HG03521 (cell line): ENCODE data around the gene NUDT14.

Experiments used
- ATAC-seq: cut with Tn5 transposase; IDR thresholded peaks from one replicate; pipeline ENCODE4 v1.9.1; 2021; ENCODE audit warnings: mild to moderate bottlenecking, moderate library complexity; ENCODE audit not compliant: unreplicated experiment

The NUDT14 gene

DNA sequence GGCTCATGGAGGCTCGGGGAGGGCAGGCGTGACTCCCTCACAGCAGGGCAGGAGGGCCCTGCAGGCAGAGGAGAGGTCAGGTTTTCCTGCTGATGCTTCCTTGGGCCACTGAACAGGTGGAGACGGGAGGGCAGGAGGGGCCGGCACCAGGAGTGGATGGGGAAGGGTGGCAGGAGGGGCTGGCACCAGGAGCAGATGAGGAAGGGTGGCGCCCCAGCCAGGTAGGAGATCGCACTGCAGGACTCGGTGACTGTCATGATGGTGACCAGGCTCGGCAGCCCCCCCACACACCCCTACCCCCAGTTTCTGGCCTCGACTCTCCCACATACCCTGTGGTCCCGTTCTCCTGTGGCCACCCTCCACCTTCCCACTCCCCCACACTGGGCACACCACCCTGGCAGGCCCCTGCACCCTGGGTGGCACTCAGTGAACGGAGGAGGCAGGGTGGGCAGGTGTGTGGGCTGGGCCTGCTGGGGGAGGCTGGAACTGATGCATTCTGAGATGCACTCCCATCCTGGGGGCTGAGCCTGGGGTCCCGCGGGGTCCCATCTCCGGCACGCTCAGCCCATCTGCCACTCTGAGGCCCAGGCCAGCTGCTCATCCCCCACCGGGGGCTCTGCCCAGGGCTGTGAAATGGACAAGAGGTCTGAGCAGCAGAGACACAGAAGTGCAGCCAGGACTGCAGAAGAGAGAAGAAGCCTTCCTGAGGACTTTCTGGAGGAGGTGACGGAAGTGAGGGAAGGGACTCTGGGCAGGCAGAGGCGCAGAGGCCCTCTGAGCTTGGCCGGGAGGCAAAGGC, 2.8 kb downstream of the NUDT14 start:
- ATAC-seq, result no peak

- ATAC-seq, result no peak
Observed at GRCh38 chr14:105177082-105177481, 4.0 kb downstream of the NUDT14 start.

GRCh38 chr14:105176513-105176912, 4.6 kb downstream of the NUDT14 start:
- no peak for ATAC-seq

- no peak for ATAC-seq
Observed at GRCh38 chr14:105173901-105174894, 6.9 kb downstream of the NUDT14 start.

DNA sequence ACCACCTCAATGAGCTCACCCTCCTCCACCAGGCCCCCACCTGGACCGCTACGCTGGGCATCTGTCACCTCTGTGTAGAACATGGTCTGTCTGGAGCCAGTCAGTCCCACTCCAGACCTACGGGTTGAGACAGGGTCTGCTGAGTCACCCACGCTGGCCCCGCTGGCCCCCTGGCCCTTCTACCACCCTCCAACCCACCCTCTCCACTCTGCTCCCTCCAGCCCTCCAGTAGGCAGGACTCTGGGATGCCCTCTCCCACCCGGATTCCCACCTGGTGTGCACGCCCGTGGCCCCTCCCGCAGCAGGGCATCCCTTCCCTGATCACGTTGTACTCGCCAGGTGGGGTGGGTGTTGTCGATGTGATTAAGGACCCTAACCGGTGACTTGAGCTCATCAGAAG, 8.0 kb downstream of the NUDT14 start:
- no peak for ATAC-seq

DNA sequence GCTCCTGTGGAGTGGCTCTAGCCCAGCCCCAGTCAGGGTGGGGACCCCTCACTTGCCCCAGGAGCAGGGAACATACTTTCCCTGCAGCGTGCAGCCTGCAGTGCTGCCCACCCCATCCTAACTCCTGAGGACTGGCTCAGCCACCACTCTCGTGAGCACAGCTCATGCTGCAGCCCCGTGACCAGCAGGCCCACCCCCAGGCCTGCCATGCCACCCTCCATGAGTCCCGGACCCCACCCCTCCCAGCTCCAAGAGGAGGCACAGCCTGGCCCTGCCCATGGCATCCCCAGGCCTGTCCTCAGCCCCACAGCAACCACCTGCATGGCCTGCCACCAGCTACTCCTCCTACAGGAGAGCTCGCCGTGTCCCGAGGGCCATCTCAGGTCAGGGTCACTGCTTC, 8.6 kb downstream of the NUDT14 start:
- ATAC-seq, result no peak

DNA sequence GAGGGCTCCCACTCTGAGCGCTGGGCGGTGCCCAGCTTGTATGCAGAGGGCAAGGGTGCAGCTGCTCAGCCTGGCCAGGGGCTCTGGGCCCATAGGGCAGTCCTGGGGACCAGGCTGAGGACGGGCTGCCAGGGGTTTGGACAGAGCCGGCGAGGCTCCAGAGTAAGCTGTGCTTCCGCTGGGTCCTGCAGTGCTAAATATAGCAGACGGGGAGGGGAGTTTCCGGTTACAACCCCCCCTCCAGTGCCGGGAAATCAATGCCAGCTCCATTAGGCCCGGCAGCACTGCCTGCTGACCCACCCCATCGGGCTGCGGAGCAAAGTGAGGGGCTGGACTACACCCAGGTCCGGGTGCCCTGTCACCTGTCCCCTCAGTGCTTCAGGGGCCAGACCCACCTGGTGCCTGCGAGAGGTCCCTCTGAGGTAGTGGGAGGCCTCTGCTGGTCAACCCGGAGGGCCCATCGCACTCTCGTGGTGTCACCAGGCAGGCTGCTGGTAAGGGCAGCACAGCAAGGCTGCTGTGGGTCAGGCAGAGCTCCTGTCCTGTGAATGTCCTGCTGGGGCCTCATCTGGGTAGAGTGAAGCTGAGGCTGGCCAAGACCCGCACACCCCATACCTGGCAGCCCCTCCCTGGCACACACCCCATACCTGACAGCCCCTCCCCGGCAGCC, 10.0 kb downstream of the NUDT14 start:
- ATAC-seq, result no peak

- no peak for ATAC-seq
Observed at GRCh38 chr14:105169776-105170655, 11.1 kb downstream of the NUDT14 start.

DNA sequence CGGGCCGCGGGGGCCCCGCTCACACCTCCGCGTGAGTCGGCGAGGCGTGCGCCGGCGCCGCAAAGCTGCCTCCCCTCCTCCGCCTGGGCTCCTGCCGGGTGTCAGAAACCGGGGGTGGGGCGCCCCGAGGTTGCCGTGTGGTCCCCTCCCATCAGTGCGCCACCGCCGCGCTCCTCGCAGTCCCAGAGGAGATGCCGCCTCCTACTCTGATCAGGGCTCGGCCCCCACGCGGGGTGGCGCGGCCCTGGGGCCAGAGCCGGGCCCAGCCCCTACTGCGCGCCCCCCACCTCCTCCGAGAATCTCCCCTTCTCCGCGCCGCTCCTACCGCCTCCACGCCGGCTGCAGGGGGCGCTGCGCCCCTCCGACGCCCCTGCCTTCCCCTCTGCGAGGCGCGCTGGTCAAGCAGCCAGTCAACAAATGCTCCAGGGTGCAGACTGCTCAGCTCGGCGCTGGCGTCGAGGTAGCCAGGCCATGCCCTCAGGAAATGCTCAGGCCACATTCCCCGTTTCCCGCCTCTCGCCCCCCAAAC, 12.1 kb downstream of the NUDT14 start:
- no peak for ATAC-seq

DNA sequence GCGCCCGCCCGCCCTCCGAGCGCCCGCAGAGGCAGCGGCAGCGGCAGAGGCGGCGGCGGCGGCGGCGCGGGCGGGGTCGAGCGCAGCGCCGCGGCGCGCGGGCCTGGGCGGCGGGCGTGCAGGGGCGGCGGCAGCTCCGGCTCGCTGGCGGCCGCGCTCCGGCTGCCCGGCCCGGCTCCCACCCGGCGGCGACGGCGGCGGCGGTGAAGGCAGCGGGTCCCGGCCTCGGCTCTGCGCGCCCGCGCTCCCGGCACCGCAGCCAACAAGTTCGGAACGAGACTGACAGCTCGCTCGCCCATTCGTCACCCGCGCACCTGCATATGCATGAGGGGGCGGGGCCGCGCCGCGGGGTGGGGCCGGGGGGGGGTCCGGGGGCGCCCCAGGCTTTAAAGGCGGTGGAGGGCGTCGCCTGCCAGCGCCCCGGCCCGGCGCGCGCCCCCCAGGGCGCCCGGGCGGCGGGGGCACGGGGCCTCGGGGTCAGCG, 12.6 kb downstream of the NUDT14 start, which contains the start of gene JAG2:
TSS of gene JAG2 (minus strand) at position 281 of the 483 bp plus-strand sequence. CDS start 356 bp downstream, outside the sequence.
- ATAC-seq, result no peak

GRCh38 chr14:105168093-105168420, 13.1 kb downstream of the NUDT14 start:
- no peak for ATAC-seq

DNA sequence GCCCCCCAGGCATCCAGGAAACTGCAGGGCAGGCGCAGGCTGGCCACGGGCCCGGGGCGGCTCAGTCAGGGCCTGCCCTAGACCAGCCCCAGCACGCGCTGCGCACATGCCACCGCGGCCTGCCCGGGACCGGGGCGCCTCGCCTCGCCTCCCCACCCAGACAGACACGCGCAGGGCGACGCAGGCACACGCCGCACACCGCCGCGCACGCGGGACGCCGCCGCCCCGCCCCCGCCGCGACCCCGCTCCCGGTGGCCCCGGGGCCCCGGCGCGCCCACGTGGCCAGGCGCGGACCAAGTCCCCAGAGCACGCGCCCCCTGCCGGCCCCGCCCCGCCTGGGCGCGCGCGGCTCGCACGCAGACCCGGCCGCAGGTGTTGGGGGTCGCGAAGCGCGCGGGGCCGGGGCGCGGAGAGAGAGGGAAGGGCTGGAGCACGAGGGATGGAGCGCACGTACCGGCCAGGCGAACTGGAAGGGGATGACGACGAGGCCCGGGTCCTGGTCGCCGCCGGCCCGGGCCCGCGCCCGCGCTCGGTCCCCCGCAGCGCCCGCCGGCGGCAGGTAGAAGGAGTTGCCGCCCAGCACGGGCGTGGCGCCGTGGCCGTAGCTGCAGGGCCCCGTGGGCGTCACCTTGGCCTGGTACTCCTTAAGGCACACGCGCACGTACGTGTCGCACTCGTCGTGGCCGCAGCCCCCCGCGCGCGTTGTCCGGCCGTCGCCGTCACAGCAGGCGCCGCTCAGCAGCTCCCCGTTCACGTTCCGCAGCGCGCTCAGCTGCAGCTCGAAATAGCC, 13.6 kb downstream of the NUDT14 start:
- ATAC-seq, result no peak

DNA sequence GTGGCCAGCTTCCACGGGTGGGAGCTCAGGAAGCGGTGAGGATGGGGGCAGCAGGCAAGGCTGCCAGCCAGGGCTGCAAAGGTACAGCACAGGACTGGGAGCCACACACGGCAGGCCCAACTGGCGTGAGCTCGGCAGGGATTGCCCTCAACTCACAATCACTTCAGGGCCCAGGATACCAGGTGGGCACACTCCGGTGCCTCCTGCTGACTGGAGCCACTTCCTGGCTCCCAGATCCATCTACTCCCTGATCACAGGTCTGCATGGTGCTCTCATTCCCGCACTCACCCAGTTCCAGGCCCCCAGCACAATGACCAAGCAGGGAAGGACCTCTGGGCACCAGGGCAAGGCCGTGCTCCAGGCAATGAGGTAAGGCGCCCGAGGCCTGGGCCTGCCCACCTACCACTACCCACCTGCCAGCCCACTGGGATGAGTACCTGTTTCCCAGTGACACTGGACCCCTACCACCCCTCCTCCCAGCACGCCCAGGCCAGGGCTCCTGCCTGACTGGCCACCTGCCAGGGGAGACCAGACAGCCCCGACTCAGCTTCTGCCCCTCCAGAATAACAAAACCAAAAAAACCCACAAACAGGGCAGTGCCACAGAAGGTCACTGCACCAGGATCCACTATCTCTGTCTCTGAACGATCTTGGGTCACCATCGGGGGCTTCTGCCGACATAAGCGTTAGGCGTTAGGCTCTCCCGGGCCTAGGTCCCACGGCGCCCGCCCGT, 14.4 kb downstream of the NUDT14 start:
- no peak for ATAC-seq

GRCh38 chr14:105165761-105166485, 15.2 kb downstream of the NUDT14 start:
- ATAC-seq, result no peak

DNA sequence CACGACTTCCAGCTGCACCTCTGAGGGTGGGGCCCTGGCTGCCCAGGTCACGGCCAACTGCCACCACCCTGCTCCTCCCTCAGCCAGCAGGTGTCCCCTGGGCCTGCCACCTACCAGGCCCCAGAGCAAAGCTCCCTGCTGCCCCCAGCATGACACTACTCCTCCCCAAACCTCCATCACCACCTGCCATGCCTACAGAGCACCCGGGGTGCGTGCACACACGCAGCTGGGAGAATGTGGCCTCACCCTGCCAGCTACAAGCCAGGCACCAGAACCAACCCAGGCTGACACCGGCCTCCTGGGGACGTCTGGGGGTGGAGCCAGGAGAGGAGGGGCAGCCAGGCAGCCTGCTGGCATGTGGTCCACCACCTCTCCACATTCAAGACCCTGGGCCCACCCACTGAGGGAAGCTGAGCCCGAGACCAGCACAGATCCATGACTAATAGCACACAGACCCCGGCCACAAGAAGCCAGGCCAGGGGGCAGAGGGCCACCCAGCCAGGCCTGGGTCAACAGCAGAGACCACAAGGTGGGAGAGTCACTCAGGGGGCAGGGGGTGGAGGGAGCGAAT, 15.9 kb downstream of the NUDT14 start:
- ATAC-seq, result no peak

GRCh38 chr14:105163040-105163742, 17.9 kb downstream of the NUDT14 start:
- no peak for ATAC-seq

DNA sequence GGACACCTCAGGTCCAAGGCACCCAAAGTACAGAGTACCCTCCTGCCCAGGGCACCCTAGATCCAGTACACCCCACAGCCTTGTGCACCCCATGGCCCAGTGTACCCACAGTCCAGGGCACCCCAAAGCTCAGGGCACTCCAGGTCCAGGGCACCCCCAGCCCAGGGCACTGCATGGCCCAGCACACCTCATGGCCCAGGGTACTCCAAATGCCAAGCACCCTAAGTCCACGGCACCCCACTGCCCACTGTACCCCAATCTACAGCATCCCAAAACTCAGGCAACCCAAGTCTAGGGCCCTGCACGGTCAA, 18.5 kb downstream of the NUDT14 start:
- ATAC-seq, result no peak
